Activated T-helper 1 cell treated with anti-CD3 and anti-CD28 coated beads, Interleukin-2, amount 50 U/mL, for 16 hours (primary cell): ENCODE measurements around the gene MRPL44.
"Not testable (repeated sequence)": the region's sequence is repeated elsewhere in the genome, so short reads cannot be mapped to it uniquely, and the experiment has no call there.

Source experiments
- DNase-seq, 2 donors: peaks; one replicate each; pipeline ENCODE4 v3.0.0-alpha.2; 2020; ENCODE audit warnings: low read depth in 1 of 2, low spot score in 1 of 2

MRPL44 gene

GRCh38 chr2:223935459-223936125, 21.7 kb upstream of the MRPL44 start:
- DNase-seq, result no peak

GRCh38 chr2:223936862-223937326, 20.4 kb upstream of the MRPL44 start:
- DNase-seq, result no peak

- DNase-seq, result no peak
These were observed 19.7 kb upstream of the MRPL44 start for GRCh38 chr2:223937535-223937934.

- DNase-seq, result not testable (repeated sequence)
These were observed 17.8 kb upstream of the MRPL44 start for GRCh38 chr2:223939438-223939837.

GRCh38 chr2:223941579-223942277, 15.5 kb upstream of the MRPL44 start:
- peak in 1 of 2 donors; percentile 58 for DNase-seq

GRCh38 chr2:223943135-223943534, 14.1 kb upstream of the MRPL44 start:
- no peak for DNase-seq

GRCh38 chr2:223943561-223944008, 13.7 kb upstream of the MRPL44 start:
- no peak for DNase-seq

GRCh38 chr2:223944166-223944702, 13.0 kb upstream of the MRPL44 start:
- peak in 1 of 2 donors; percentile 14 for DNase-seq

- peak; percentile 57 to 71 for DNase-seq
These were observed 12.3 kb upstream of the MRPL44 start, which contains the start of gene WDFY1 for GRCh38 chr2:223944703-223945531. WDFY1 (minus strand) TSS chr2:223945335; CDS start chr2:223945284, 51 bp downstream.

GRCh38 chr2:223945755-223946154, 11.5 kb upstream of the MRPL44 start:
- no peak for DNase-seq

- no peak for DNase-seq
These were observed 9.5 kb upstream of the MRPL44 start for GRCh38 chr2:223947711-223948205.

GRCh38 chr2:223949241-223949840, 7.9 kb upstream of the MRPL44 start:
- DNase-seq, result no peak

- no peak for DNase-seq
These were observed 6.6 kb upstream of the MRPL44 start for GRCh38 chr2:223950448-223951347.

GRCh38 chr2:223952280-223952968, 4.8 kb upstream of the MRPL44 start:
- no peak for DNase-seq

- DNase-seq, result no peak
These were observed 2.9 kb upstream of the MRPL44 start for GRCh38 chr2:223954401-223954800.

GRCh38 chr2:223956300-223956699, 963 bp upstream of the MRPL44 start:
- DNase-seq, result no peak

GRCh38 chr2:223959688-223960087, 2.4 kb downstream of the MRPL44 start:
- no peak for DNase-seq

GRCh38 chr2:223967981-223968380, 10.7 kb downstream of the MRPL44 start:
- no peak for DNase-seq

- no peak for DNase-seq
These were observed 12.1 kb downstream of the MRPL44 start for GRCh38 chr2:223969315-223969714.
